ENCODE results near the gene PGAP3.

Gene PGAP3

DNA sequence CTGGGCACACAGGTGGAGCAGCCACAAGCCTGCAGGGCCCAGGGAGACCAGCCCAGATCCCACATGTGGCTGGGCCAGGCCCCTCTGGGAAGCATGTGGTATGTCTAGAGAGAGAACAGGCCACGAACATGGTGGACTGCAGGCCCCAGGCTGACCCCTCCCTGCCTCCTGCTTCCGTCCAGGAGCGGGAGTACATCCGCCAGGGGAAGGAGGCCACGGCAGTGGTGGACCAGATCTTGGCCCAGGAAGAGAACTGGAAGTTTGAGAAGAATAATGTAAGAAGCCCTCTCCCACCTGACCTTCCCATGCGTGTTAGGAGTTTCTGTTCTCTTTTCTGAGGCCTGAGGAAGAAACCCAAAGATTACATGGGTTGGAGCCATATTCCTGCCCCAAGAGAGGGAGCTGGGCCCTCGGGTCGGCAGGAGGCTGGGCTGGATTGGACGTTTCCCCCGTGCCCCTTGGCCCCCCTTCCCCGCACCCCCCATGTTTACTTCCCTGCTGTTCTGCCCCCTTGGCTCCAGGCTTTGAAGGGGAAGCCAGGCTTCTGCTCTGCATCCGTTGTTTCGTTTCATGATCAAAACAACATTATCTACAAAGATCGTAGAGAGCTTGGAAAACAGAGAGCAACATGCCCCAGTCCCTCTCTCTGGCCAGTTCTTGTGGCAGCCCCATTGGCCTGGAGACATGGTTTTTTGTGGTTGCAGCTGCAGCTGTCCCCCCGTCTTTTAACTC is 28.4 kb downstream of the PGAP3 start:
- DNase-seq, result peak; percentile 37 to 54

DNA sequence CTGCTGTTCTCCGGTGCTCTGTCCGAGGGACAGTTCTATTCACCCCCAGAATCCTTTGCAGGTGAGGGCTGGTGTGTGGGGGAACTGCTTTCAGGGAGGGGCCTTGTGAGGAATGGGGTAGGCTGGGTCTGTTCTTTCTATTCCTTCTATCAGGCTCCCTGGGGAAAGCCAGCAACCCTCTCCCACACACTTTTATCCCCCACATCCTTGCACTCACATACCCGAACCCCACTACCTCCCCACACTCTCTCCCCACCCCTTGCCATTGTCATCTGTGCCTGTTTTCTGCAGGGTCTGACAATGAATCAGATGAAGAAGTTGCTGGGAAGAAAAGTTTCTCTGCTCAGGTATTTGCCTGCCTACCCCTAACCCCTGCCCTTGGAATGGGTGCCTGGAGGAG is 29.1 kb downstream of the PGAP3 start:
- DNase-seq, result no peak

DNA sequence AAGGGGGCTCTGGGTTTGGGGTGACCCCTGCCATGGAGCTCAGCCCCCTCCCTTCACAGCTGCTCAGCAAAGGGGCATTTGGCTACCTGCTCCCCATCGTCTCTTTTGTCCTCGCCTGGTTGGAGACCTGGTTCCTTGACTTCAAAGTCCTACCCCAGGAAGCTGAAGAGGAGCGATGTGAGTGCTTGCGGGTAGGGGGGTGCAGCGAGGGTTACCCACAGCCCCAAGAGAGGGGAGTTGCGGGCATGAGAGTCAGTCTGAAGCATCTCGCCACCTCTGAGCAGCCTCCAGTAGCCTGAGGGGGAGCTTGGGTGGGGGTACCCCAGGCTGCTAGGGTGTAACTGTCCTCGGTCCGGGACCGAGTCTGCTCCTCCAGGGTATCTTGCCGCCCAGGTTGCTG is 29.5 kb downstream of the PGAP3 start:
- no peak for DNase-seq

DNA sequence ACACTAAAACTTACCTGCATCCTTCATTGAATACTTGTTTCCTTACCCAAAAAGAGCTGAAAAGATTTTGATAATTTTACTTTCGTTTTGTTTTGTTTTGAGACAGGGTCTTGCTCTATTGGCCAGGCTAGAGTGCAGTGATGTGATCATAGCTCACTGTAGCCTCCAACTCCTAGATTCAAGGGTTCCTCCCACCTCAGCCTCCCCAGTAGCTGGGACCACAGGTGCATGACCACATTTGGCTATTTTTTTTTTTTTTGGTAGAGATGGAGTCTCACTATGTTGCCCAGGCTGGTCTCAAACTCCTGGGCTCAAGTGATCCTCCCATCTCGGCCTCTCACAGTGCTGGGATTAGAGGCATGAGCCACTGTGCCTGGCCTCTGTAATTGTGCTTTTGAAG is 32.8 kb downstream of the PGAP3 start:
- DNase-seq, result no peak

DNA sequence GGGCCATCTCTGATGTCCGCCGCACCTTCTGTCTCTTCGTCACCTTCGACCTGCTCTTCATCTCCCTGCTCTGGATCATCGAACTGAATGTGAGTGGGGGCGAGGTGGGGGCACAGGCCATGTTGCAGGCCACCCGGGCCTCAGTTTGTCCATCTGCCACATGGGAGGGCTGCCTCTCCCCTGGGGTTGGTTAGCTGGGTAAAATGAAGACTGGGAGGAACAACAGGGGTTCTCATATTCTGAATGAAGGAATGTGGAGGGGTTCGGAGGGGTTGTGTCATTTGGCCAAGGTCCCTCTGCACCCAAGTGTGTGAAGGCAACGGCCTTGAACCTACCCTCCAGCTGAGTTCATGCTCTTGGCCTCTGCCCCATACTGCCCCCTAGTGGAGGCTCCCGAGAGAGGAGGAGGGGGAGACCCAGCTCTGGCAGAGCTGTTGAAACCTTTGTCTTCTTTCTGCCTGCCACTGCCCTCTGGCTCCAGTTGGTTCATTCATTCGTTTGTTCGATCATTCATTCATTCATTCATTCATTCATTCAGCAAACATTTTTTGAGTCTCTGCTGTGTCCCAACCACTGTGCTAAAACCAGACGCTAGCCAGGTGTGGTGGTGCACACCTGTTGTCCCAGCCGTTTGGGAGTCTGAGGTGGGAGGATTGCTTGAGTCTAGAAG is 34.1 kb downstream of the PGAP3 start:
- peak; percentile 72 to 77 for DNase-seq

DNA sequence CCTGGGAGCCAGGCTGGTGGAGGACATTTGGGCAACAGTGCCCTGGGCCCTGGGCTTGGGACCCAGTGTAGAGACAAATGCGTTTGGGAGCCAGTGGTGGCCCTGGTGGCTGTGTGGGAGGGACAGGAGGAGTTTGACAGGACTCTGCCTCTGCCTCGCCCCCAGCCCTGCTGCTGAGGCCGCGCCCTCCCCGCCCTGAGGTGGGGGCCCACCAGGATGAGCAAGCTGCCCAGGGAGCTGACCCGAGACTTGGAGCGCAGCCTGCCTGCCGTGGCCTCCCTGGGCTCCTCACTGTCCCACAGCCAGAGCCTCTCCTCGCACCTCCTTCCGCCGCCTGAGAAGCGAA is 34.6 kb downstream of the PGAP3 start:
- DNase-seq, result no peak

DNA sequence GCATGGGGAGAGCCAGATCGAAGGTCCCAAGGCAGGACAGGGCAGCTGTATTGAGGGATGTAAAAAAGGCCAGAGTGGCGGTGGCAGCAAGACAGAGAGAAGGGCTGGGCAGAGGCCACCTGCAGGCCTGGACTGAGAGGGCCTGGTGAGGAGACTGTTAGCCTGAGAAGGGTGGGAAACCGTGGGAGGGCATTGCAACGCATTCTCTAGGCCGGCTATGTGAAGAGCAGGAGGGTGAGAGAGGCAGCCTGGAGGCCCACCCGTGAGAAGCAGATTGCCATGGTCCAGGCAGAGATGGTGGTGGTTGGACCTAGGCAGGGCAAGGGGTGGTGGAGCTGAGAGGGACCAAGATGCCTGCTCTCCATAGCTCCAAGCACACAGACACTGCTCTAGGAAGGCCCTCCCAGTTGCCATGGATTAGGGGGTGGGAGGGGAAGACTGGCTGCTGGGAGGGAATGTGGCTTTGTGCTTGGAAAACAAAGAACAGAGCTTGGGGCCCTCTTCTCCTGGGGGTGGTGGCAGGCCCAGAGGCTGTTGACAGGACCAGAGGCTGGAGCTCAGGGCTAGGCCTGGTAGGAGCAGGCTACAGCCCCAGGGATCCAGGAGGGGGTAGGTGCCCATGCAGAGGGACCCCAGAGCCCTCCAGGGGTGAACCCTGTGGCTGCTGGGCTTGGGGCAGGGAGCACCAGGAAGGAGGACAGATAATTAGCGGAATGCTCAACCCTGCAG is 35.1 kb downstream of the PGAP3 start:
- no peak for DNase-seq

DNA sequence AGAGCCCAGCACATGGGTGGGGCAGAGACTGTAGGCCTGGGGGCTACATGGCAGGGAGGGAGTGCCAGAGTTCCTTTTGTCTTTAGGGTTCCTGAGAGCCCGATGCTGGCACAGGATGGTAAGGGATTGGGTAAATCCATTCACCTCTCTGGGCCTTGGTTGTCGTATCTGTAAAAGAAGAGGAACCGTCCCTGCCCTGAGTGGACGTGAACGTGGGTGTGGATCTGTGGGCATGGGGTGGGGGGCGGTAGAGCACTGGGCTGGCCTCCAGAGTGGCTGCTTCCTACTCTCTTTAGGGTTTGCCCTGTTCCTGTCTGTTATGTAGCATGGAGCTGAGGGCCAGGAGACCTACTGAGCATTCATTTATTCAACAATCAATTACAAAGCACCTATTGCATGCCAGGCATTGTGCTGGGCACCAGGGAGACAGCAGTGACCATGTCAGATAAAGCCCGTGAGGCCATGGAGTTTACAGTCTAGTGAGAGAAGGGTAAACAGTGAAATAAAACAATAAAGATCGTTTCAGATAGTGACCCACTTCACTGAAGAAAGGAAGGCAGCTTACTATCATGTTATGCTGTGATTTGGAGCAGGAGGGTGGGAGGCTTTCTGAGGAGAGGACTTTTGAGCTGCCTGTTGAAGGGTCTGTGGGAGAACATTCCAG is 35.8 kb downstream of the PGAP3 start:
- peak in 1 of 2 donors; percentile 52 for DNase-seq

DNA sequence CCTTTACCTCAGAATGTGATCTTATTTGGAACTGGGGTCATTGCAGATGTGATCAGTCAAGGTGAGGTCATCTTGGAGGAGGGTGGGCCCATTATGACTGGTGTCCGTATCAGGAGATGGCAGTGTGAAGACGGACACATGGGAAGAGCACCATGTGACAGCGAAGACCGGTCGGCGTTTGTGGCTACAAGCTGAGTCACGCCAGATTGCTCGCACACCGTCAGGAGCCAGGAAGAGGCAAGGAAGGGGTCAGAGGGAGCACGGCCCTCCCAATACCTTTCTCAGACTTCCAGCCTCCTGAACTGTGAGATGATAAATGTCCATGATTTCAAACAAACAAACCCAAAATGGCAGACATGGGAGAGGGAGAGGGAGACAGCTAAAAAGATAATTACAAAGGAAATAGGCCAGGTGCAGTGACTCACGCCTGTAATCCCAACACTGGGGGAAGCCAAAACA is 37.7 kb downstream of the PGAP3 start:
- peak in 1 of 2 donors; percentile 43 for DNase-seq

DNA sequence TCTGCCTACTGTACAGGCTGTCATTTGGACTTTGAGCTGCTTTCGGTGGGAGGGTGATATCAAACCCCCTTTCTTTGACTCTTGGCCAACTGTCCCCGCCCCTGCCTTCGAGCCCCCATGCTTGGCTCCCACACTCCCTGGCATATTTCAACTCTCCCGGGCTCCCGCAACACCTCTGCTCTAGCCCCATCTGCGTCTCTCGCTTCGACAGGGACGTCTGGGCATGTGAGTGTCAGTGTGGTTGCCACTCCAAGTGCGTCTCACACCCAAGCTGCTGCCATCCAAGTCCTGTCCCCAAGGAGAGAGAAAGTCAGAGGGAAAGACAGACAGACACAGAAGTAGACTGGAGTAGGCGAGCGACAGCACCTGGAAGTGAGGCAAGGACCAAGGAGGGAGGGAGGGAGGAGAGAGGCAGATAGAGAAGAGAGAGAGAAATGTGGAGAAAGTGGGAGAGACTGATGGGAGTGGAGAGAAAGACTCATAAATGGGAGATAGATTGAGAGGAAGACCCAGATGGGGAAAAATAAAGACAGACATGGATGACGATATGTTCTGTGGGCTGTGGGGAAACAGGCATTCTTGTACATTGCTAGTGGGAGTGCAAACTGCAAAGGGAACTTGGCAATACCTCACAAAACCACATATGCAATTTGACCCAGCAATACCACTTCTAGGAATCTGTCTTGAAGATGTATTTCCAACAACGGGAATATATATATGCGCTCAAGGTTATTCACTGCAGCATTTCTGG is 39.1 kb downstream of the PGAP3 start:
- DNase-seq, result peak; percentile 71 to 75

DNA sequence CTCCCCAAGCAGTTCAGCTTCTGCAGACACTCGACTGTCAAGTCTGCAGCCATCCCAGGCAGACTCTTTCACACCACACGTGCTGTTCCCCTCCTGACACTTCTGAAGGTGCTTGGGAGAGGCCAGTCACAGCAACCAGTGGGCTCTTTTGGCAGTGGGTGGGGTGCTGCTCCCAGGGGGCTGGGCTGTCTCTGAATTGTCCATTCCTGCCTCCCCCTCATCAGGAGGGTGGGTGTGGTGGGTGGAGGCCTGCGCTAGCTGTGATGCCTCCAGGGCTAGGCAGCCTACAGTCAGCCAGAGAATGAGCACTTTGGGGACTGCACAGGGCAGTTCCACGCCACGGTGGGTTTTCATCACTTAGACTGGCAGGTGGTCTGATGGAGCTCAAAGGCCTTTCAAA is 40.6 kb downstream of the PGAP3 start:
- peak in 1 of 2 donors; percentile 13 for DNase-seq

DNA sequence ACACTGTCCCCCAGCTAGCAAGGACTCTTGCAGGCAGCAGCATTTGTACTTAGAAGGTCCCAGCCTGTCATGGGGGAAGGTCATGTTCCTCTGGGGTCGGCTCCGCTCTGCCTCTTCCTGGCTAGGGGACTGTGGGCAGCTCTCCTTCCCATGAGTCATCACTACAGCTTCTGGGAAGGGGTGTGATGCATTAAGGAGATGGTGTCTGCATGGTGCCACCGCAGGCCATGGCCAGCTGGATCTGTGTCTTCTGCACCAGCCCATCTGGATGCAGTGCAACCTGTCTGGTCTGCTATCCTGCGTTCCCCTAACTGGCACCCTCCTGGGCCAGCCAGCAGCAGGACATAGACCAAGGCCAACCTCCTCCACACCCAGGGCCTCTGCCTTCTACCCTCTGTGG is 44.6 kb downstream of the PGAP3 start:
- peak; percentile 30 to 55 for DNase-seq

DNA sequence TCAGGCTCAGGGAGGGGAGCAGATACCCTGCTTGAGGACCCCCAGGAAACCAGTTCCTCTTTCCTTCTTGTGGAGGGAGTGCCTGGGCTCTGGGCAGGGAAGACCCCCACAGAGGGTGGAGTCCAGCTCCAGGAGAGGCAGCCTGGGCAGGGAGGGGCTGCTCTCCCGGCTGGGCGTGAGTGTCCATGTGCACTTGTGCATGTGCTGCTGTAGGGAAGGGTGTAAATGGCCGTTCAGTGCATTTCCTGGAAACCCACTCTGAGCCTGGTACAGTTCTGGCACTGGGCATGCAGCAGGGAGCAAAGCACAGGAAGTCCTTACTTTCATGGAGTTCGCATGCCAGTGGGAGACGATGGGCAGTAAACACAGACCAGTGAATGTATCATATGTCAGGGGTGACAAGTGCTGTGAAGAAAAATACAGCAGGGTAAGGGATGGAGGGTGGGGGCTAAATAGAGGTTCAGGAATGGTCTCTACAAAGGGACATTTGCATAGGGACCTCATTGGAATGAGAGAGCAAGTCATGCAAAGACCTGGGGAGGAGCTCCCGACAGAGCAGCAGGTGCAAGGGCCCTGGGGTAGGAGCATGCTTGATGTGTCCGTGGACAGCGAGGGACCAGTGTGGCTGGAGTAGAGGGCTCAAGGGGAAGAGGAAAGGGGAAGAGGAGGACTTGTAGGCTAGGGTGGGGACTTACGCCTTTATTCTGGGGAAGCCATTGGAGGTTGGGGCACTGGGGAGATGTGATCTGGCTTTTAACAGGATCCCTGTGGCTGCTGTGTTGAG is 45.4 kb downstream of the PGAP3 start:
- peak; percentile 28 to 33 for DNase-seq

DNA sequence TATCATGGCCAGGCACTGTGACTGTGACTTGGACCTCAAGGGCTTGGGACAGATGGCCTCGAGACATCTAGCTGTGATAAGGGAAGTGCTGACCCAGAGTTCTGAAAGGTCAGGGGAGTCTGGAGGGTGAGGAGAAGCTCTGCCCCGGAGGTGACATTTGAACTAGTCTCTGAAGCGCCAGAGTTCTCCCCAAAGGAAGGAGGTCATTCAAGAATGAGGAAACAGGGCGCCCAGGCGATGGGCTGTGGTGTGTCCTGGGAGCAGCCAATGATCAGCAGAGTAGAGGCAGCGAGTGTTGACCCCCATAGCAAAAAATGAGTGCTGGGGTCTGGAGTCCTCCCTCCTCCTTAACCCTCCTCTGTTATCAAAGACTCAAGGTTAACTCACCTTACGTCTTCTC is 46.0 kb downstream of the PGAP3 start:
- DNase-seq, result peak; percentile 77 to 81

DNA sequence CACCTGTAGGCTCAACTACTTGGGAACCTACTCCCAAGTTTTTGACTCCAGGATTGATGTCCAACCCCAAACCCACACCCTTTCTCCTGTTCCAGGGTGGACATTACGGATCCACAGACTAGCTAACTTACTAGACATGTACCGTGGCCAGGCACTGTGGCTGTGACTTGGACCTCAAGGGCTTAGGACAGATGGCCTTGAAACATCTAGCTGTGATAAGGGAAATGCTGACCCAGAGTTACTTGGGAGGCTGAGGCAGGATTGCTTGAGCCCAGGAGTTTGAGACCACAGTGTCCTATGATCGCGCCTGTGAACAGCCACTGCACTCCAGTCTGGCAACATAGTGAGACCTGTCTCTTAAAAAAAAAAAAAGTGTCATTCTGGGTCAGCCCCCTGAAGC is 46.8 kb downstream of the PGAP3 start:
- DNase-seq, result no peak

DNA sequence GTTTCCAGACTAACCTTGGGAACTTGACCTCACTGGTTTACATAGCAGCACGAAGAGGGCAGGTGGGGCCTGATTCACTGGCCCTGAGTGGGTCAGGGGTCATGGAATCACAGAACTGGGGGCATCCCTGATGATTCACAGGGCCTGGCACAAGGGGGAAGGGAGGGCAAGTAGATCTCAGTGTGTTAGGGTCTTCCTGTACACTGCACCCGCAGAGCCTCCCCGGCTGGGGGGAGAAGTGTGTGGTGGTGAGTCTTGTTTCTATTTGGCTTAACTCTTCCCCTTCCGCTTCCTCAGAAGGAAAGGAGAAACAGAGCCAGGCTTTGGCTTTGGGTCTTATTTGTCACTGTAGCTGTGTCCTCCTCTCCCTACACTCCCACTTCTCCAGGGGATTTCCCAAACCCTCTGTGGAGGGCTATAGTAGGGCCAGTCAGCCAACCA is 47.2 kb downstream of the PGAP3 start:
- DNase-seq, result peak; percentile 29 to 59

DNA sequence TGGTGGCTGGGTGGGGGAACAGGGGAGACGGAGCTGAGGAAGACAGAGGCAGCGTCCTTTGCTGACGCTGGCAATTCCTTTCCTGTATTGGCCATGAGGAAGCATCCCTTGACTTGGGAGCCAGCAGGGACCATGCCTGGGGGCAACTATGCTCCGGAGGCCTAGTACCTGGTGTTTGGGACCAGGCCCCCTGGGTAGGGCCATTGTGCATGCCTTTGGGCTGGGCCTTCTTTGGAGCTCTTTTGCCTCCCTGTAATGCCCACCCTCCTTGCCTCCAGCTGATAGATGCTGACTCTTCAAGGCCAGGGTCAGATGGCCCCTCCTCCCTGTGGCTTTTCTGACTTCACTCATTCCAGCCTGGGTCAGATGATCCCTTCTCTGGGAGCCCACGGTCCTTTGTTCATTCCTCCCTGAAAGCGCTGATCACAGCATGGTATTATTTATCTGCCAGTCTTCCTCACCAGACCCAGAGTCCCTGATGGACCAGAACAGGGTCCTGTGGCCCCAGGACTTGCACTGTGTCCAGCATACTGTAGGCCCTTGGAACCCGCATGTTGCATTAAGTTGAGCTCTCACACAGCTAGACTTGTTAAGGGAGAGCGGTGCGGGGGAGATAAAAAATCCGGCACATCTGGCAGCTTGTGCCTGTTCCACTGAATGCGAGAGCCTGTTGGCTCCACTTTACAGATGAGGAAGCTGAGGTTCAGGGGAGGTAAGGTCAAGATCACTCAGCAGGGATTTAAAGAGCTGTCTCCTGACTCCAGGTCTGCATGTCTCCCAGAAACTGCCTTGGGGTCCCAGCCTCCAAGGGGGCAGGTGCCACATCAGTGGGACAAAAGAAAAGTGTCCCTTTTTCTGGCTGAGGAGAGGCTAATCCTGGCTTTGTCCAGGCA is 48.0 kb downstream of the PGAP3 start:
- DNase-seq, result no peak

DNA sequence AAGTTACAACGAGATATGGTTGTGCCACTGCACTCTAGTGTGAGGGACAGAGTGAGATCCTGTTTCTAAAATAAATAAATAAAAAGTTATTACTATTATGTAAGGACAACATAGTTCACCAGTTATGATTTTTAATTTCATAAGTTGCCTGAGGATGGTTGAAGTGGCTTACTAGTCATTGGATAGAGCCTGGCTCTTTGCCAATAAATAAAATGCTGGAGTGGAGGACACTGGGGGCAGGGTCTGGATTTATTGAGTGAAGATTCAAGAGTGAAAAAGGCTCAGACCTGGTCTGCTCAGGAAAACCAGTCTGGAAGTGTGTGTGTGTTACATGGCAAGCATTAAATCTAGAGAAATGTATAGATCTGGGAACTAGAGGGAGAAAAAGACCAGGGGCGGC is 48.8 kb downstream of the PGAP3 start:
- DNase-seq, result no peak

DNA sequence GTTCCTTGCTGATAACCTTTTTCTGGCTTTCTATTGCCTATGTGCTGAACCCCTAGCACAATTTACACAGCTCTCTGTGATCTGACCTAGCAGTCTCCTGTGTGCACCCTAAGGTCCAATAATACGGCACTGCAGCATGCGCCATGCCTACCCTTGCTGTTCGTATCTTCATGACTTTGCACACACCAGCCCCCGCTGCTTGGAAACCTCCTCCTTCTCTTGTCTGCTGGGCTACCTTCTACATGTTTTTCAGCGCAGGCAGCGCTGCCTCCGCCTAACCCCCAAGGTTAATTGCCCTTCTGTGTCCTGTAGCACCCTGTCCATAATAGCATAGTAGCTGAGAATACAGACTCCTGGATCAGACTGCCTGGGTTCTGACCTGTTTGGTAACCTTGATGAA is 49.5 kb downstream of the PGAP3 start:
- no peak for DNase-seq

Data from inflammatory macrophage (primary cell).